ENCODE results near the gene MON2.

MON2 gene

GRCh38 chr12:62543741-62544140 lies 77.1 kb downstream of the MON2 start:
- TF ChIP-seq CTCF (IDR thresholded peaks at IDR 0.05) = no peak

GRCh38 chr12:62552906-62553556 lies 86.4 kb downstream of the MON2 start:
- no peak for TF ChIP-seq CTCF (IDR thresholded peaks at IDR 0.05)

GRCh38 chr12:62562846-62563245 lies 96.2 kb downstream of the MON2 start:
- TF ChIP-seq CTCF (IDR thresholded peaks at IDR 0.05) = no peak

- TF ChIP-seq CTCF (IDR thresholded peaks at IDR 0.05) = no peak
Measured at GRCh38 chr12:62575036-62575435, 108.4 kb downstream of the MON2 start.

GRCh38 chr12:62576503-62576902 lies 109.9 kb downstream of the MON2 start:
- no peak for TF ChIP-seq CTCF (IDR thresholded peaks at IDR 0.05)

- no peak for TF ChIP-seq CTCF (IDR thresholded peaks at IDR 0.05)
Measured at GRCh38 chr12:62578726-62579125, 112.1 kb downstream of the MON2 start.

- peak; percentile 68 for TF ChIP-seq CTCF (IDR thresholded peaks at IDR 0.05)
Measured at GRCh38 chr12:62581288-62582064, 114.8 kb downstream of the MON2 start.
